Right atrium auricular region (tissue), 2 donors: ENCODE results near the gene SLC44A3. TPM values are rescaled to one million over a fixed set of nuclear protein-coding genes. Genes with fewer than 3 reads are reported as not detected.
A peak's percentile ranks its signal among the peaks of the same experiment; 100 is the strongest.

ENCODE experiments used
- DNase-seq: peaks from one replicate; pipeline ENCODE4 v3.0.0-alpha.2; 2019; ENCODE audit warnings: low spot score
- H3K27ac ChIP-seq, 2 donors: fragments of 200-600 bp; sonication (generic); 1 replicate in 1 of 2; 2 replicates in 1 of 2; pipeline ENCODE4 v1.5.1; 2016 to 2019
- H3K27me3 ChIP-seq, 2 donors: fragments of 200-600 bp; sonication (generic); one replicate each; pipeline versions ENCODE4 v1.5.1 to v1.6.0; 2017 to 2019
- H3K36me3 ChIP-seq: fragments of 200-600 bp; sonication (generic); one replicate; pipeline ENCODE4 v1.5.1; 2016
- H3K4me1 ChIP-seq, 2 donors: fragments of 200-600 bp; sonication (generic); one replicate each; pipeline versions ENCODE4 v1.5.1 to v1.6.0; 2017 to 2019
- H3K4me3 ChIP-seq, 2 donors: fragments of 200-600 bp; sonication (generic); 1 replicate in 1 of 2; 2 replicates in 1 of 2; pipeline ENCODE4 v1.5.1; 2017 to 2019; ENCODE audit warnings: mild to moderate bottlenecking in 1 of 2, moderate library complexity in 1 of 2
- H3K9me3 ChIP-seq, 2 donors: fragments of 200-600 bp; sonication (generic); one replicate each; pipeline ENCODE4 v1.5.1; 2019
- total RNA-seq, 2 donors: library from RNA; depleted of rRNA; stranded (reverse); fragments of >200 nt; gene quantifications; one replicate each; pipeline ENCODE4 v1.1.0, GENCODE V29; 2016
- TF ChIP-seq, protein P1 (sequence below), 2 donors: fragments of 200-600 bp; sonication (generic); IDR thresholded peaks; one replicate each; pipeline ENCODE4 v1.5.1; 2019; ENCODE audit warnings: antibody characterized with exemption in 2 of 2

Gene SLC44A3
- total RNA-seq, 2 donors from 2014 or later: 2.7 to 9.5 TPM

GRCh38 chr1:94927405-94928175, 107.4 kb downstream of the SLC44A3 start:
- TF ChIP-seq, protein P1, sequence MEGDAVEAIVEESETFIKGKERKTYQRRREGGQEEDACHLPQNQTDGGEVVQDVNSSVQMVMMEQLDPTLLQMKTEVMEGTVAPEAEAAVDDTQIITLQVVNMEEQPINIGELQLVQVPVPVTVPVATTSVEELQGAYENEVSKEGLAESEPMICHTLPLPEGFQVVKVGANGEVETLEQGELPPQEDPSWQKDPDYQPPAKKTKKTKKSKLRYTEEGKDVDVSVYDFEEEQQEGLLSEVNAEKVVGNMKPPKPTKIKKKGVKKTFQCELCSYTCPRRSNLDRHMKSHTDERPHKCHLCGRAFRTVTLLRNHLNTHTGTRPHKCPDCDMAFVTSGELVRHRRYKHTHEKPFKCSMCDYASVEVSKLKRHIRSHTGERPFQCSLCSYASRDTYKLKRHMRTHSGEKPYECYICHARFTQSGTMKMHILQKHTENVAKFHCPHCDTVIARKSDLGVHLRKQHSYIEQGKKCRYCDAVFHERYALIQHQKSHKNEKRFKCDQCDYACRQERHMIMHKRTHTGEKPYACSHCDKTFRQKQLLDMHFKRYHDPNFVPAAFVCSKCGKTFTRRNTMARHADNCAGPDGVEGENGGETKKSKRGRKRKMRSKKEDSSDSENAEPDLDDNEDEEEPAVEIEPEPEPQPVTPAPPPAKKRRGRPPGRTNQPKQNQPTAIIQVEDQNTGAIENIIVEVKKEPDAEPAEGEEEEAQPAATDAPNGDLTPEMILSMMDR (IDR thresholded peaks at IDR 0.05): no peak
- H3K4me1 ChIP-seq: peaks cover 0 to 58% of the 10 kb centered on the region in 2 donors
- H3K27me3 ChIP-seq: no peaks in the 10 kb centered on the region
- no peaks in the 10 kb centered on the region for H3K36me3 ChIP-seq
- no peaks in the 10 kb centered on the region for H3K9me3 ChIP-seq
- peak overlapping the region; percentile 66 to 84 for H3K4me3 ChIP-seq
- no peak for DNase-seq
- H3K27ac ChIP-seq: peak overlapping the region; percentile 97 to 99

- Histone ChIP-seq H3K27ac (peak overlapping the region; percentile 97 to 99), H3K27me3 (no peaks in the 10 kb centered on the region), H3K4me1 (peaks cover 0 to 51% of the 10 kb centered on the region in 2 donors), H3K9me3 (no peaks in the 10 kb centered on the region), H3K4me3 (peak overlapping the region; percentile 66 to 84), H3K36me3 (no peaks in the 10 kb centered on the region)
- TF ChIP-seq, protein P1 (IDR thresholded peaks at IDR 0.05): no peak
- DNase-seq: no peak
Observed at GRCh38 chr1:94928293-94928939, 108.3 kb downstream of the SLC44A3 start.

GRCh38 chr1:94929351-94930217, 109.4 kb downstream of the SLC44A3 start:
- Histone ChIP-seq H3K36me3 (no peaks in the 10 kb centered on the region), H3K27me3 (no peaks in the 10 kb centered on the region), H3K4me1 (peaks cover 0 to 39% of the 10 kb centered on the region in 2 donors), H3K4me3 (peak overlapping the region in 1 of 2 donors; percentile 84), H3K27ac (peak overlapping the region; percentile 97 to 99), H3K9me3 (no peaks in the 10 kb centered on the region)
- TF ChIP-seq, protein P1 (IDR thresholded peaks at IDR 0.05): no peak
- DNase-seq: no peak

GRCh38 chr1:94931254-94931841, 111.2 kb downstream of the SLC44A3 start:
- TF ChIP-seq, protein P1 (IDR thresholded peaks at IDR 0.05): no peak
- H3K36me3 ChIP-seq: no peaks in the 10 kb centered on the region
- H3K4me1 ChIP-seq: peaks cover 0 to 36% of the 10 kb centered on the region in 2 donors
- no peaks in the 10 kb centered on the region for H3K27me3 ChIP-seq
- no peak for DNase-seq
- no peaks in the 10 kb centered on the region for H3K9me3 ChIP-seq
- H3K4me3 ChIP-seq: no peak overlapping the region
- H3K27ac ChIP-seq: no peak overlapping the region

- TF ChIP-seq, protein P1 (IDR thresholded peaks at IDR 0.05): no peak
- Histone ChIP-seq H3K27me3 (no peaks in the 10 kb centered on the region), H3K36me3 (no peaks in the 10 kb centered on the region), H3K27ac (no peak overlapping the region), H3K9me3 (no peaks in the 10 kb centered on the region), H3K4me1 (peaks cover 0 to 36% of the 10 kb centered on the region in 2 donors), H3K4me3 (no peak overlapping the region)
- no peak for DNase-seq
Observed at GRCh38 chr1:94934551-94934950, 114.4 kb downstream of the SLC44A3 start.
